ENCODE data around the gene ELF5.

The ELF5 gene

GRCh38 chr11:34493468-34493867, 20.1 kb downstream of the ELF5 start:
- no peak overlapping the region for H3K9ac ChIP-seq (ENCODE audit: low read length in 2 of 2)
- no peak overlapping the region for H3K4me3 ChIP-seq (ENCODE audit: low read length in 2 of 2)
- no peaks in the 10 kb centered on the region for H3K4me1 ChIP-seq (ENCODE audit: control insufficient read depth, insufficient read depth, low read length)
- no peaks in the 10 kb centered on the region for H3K9me3 ChIP-seq (ENCODE audit: control insufficient read depth in 2 of 2, low read length in 2 of 2)
- no peaks in the 10 kb centered on the region for H3K36me3 ChIP-seq (ENCODE audit: control insufficient read depth in 2 of 2, insufficient read depth in 2 of 2, low read length in 2 of 2)
- H3K27ac ChIP-seq (ENCODE audit: low read length): no peak overlapping the region
- peaks cover 0 to 4% of the 10 kb centered on the region in 2 donors for H3K27me3 ChIP-seq (ENCODE audit: control insufficient read depth in 1 of 2, insufficient read depth in 2 of 2, low read length in 2 of 2)

GRCh38 chr11:34492806-34493414, 20.7 kb downstream of the ELF5 start:
- no peak overlapping the region for H3K9ac ChIP-seq (ENCODE audit: low read length in 2 of 2)
- peaks cover 0 to 4% of the 10 kb centered on the region in 2 donors for H3K27me3 ChIP-seq (ENCODE audit: control insufficient read depth in 1 of 2, insufficient read depth in 2 of 2, low read length in 2 of 2)
- H3K27ac ChIP-seq (ENCODE audit: low read length): no peak overlapping the region

GRCh38 chr11:34490304-34490703, 23.3 kb downstream of the ELF5 start:
- no peak overlapping the region for H3K9ac ChIP-seq (ENCODE audit: low read length in 2 of 2)
- H3K4me1 ChIP-seq (ENCODE audit: control insufficient read depth, insufficient read depth, low read length): no peaks in the 10 kb centered on the region
- no peak overlapping the region for H3K4me3 ChIP-seq (ENCODE audit: low read length in 2 of 2)
- no peak overlapping the region for H3K27ac ChIP-seq (ENCODE audit: low read length)
- H3K9me3 ChIP-seq (ENCODE audit: control insufficient read depth in 2 of 2, low read length in 2 of 2): no peaks in the 10 kb centered on the region
- no peaks in the 10 kb centered on the region for H3K36me3 ChIP-seq (ENCODE audit: control insufficient read depth in 2 of 2, insufficient read depth in 2 of 2, low read length in 2 of 2)
- peaks cover 0 to 4% of the 10 kb centered on the region in 2 donors for H3K27me3 ChIP-seq (ENCODE audit: control insufficient read depth in 1 of 2, insufficient read depth in 2 of 2, low read length in 2 of 2)

More at GRCh38 chr11:34492806-34493414, 20.7 kb downstream of the ELF5 start:
- no peaks in the 10 kb centered on the region for H3K4me1 ChIP-seq (ENCODE audit: control insufficient read depth, insufficient read depth, low read length)
- H3K9me3 ChIP-seq (ENCODE audit: control insufficient read depth in 2 of 2, low read length in 2 of 2): no peaks in the 10 kb centered on the region
- no peak overlapping the region for H3K4me3 ChIP-seq (ENCODE audit: low read length in 2 of 2)
- no peaks in the 10 kb centered on the region for H3K36me3 ChIP-seq (ENCODE audit: control insufficient read depth in 2 of 2, insufficient read depth in 2 of 2, low read length in 2 of 2)

- Histone ChIP-seq H3K27me3 (ENCODE audit: control insufficient read depth in 1 of 2, insufficient read depth in 2 of 2, low read length in 2 of 2) (no peaks in the 10 kb centered on the region), H3K4me3 (ENCODE audit: low read length in 2 of 2) (no peak overlapping the region), H3K4me1 (ENCODE audit: control insufficient read depth, insufficient read depth, low read length) (no peaks in the 10 kb centered on the region), H3K27ac (ENCODE audit: low read length) (no peak overlapping the region), H3K36me3 (ENCODE audit: control insufficient read depth in 2 of 2, insufficient read depth in 2 of 2, low read length in 2 of 2) (no peaks in the 10 kb centered on the region), H3K9me3 (ENCODE audit: control insufficient read depth in 2 of 2, low read length in 2 of 2) (no peaks in the 10 kb centered on the region), H3K9ac (ENCODE audit: low read length in 2 of 2) (no peak overlapping the region)
Observed at GRCh38 chr11:34488855-34489557, 24.6 kb downstream of the ELF5 start.

GRCh38 chr11:34487430-34487829, 26.2 kb downstream of the ELF5 start:
- H3K9me3 ChIP-seq (ENCODE audit: control insufficient read depth in 2 of 2, low read length in 2 of 2): no peaks in the 10 kb centered on the region
- no peaks in the 10 kb centered on the region for H3K4me1 ChIP-seq (ENCODE audit: control insufficient read depth, insufficient read depth, low read length)
- no peak overlapping the region for H3K27ac ChIP-seq (ENCODE audit: low read length)
- H3K27me3 ChIP-seq (ENCODE audit: control insufficient read depth in 1 of 2, insufficient read depth in 2 of 2, low read length in 2 of 2): no peaks in the 10 kb centered on the region
- no peaks in the 10 kb centered on the region for H3K36me3 ChIP-seq (ENCODE audit: control insufficient read depth in 2 of 2, insufficient read depth in 2 of 2, low read length in 2 of 2)
- no peak overlapping the region for H3K4me3 ChIP-seq (ENCODE audit: low read length in 2 of 2)
- no peak overlapping the region for H3K9ac ChIP-seq (ENCODE audit: low read length in 2 of 2)

- H3K36me3 ChIP-seq (ENCODE audit: control insufficient read depth in 2 of 2, insufficient read depth in 2 of 2, low read length in 2 of 2): no peaks in the 10 kb centered on the region
- H3K4me1 ChIP-seq (ENCODE audit: control insufficient read depth, insufficient read depth, low read length): no peaks in the 10 kb centered on the region
- no peak overlapping the region for H3K9ac ChIP-seq (ENCODE audit: low read length in 2 of 2)
- no peak overlapping the region for H3K27ac ChIP-seq (ENCODE audit: low read length)
- H3K9me3 ChIP-seq (ENCODE audit: control insufficient read depth in 2 of 2, low read length in 2 of 2): no peaks in the 10 kb centered on the region
- H3K27me3 ChIP-seq (ENCODE audit: control insufficient read depth in 1 of 2, insufficient read depth in 2 of 2, low read length in 2 of 2): no peaks in the 10 kb centered on the region
- H3K4me3 ChIP-seq (ENCODE audit: low read length in 2 of 2): no peak overlapping the region
Observed at GRCh38 chr11:34483106-34483874, 30.3 kb downstream of the ELF5 start.

- no peak overlapping the region for H3K4me3 ChIP-seq (ENCODE audit: low read length in 2 of 2)
- H3K9ac ChIP-seq (ENCODE audit: low read length in 2 of 2): no peak overlapping the region
- H3K4me1 ChIP-seq (ENCODE audit: control insufficient read depth, insufficient read depth, low read length): no peaks in the 10 kb centered on the region
- no peak overlapping the region for H3K27ac ChIP-seq (ENCODE audit: low read length)
- H3K27me3 ChIP-seq (ENCODE audit: control insufficient read depth in 1 of 2, insufficient read depth in 2 of 2, low read length in 2 of 2): no peaks in the 10 kb centered on the region
- H3K9me3 ChIP-seq (ENCODE audit: control insufficient read depth in 2 of 2, low read length in 2 of 2): no peaks in the 10 kb centered on the region
- H3K36me3 ChIP-seq (ENCODE audit: control insufficient read depth in 2 of 2, insufficient read depth in 2 of 2, low read length in 2 of 2): no peaks in the 10 kb centered on the region
Observed at GRCh38 chr11:34481307-34481706, 32.3 kb downstream of the ELF5 start.

- Histone ChIP-seq H3K36me3 (ENCODE audit: control insufficient read depth in 2 of 2, insufficient read depth in 2 of 2, low read length in 2 of 2) (no peaks in the 10 kb centered on the region), H3K4me1 (ENCODE audit: control insufficient read depth, insufficient read depth, low read length) (no peaks in the 10 kb centered on the region), H3K9ac (ENCODE audit: low read length in 2 of 2) (no peak overlapping the region), H3K27me3 (ENCODE audit: control insufficient read depth in 1 of 2, insufficient read depth in 2 of 2, low read length in 2 of 2) (no peaks in the 10 kb centered on the region), H3K9me3 (ENCODE audit: control insufficient read depth in 2 of 2, low read length in 2 of 2) (no peaks in the 10 kb centered on the region), H3K4me3 (ENCODE audit: low read length in 2 of 2) (no peak overlapping the region), H3K27ac (ENCODE audit: low read length) (no peak overlapping the region)
Observed at GRCh38 chr11:34480314-34480713, 33.3 kb downstream of the ELF5 start.

- H3K9ac ChIP-seq (ENCODE audit: low read length in 2 of 2): no peak overlapping the region
- H3K4me1 ChIP-seq (ENCODE audit: control insufficient read depth, insufficient read depth, low read length): no peaks in the 10 kb centered on the region
- H3K36me3 ChIP-seq (ENCODE audit: control insufficient read depth in 2 of 2, insufficient read depth in 2 of 2, low read length in 2 of 2): no peaks in the 10 kb centered on the region
- H3K9me3 ChIP-seq (ENCODE audit: control insufficient read depth in 2 of 2, low read length in 2 of 2): no peaks in the 10 kb centered on the region
- H3K4me3 ChIP-seq (ENCODE audit: low read length in 2 of 2): no peak overlapping the region
- no peaks in the 10 kb centered on the region for H3K27me3 ChIP-seq (ENCODE audit: control insufficient read depth in 1 of 2, insufficient read depth in 2 of 2, low read length in 2 of 2)
- H3K27ac ChIP-seq (ENCODE audit: low read length): no peak overlapping the region
Observed at GRCh38 chr11:34478845-34479663, 34.5 kb downstream of the ELF5 start.

- Histone ChIP-seq H3K4me3 (ENCODE audit: low read length in 2 of 2) (no peak overlapping the region), H3K9me3 (ENCODE audit: control insufficient read depth in 2 of 2, low read length in 2 of 2) (no peaks in the 10 kb centered on the region), H3K4me1 (ENCODE audit: control insufficient read depth, insufficient read depth, low read length) (no peaks in the 10 kb centered on the region), H3K36me3 (ENCODE audit: control insufficient read depth in 2 of 2, insufficient read depth in 2 of 2, low read length in 2 of 2) (peaks cover 8 to 10% of the 10 kb centered on the region in 2 donors), H3K27ac (ENCODE audit: low read length) (no peak overlapping the region), H3K27me3 (ENCODE audit: control insufficient read depth in 1 of 2, insufficient read depth in 2 of 2, low read length in 2 of 2) (no peaks in the 10 kb centered on the region), H3K9ac (ENCODE audit: low read length in 2 of 2) (no peak overlapping the region)
Observed at GRCh38 chr11:34476849-34477248, 36.7 kb downstream of the ELF5 start.
